Activated CD8-positive, alpha-beta T cell treated with anti-CD3 and anti-CD28 coated beads for 36 hours (primary cell): ENCODE measurements around the gene PAK1. TPM values are rescaled to one million over a fixed set of nuclear protein-coding genes. Genes with fewer than 3 reads are reported as not detected.

ENCODE experiments used
- ATAC-seq: fragments of 200-7000 bp; cut with Tn5 transposase; one replicate; pipeline ENCODE4 v1.10.0; 2021; ENCODE audit warnings: mild to moderate bottlenecking, moderate library complexity
- CTCF ChIA-PET: fragments of 350-600 bp; sonication (Branson Sonifier 250); formaldehyde crosslinking; loops from one replicate; lab custom pipeline; 2021; ENCODE audit warnings: antibody characterized with exemption; lab: Charles Lee
- POLR2A ChIA-PET: fragments of 350-600 bp; sonication (Branson Sonifier 250); formaldehyde crosslinking; loops from one replicate; lab custom pipeline; 2021; ENCODE audit warnings: antibody characterized with exemption; lab: Charles Lee
- DNase-seq: peaks from one replicate; pipeline ENCODE4 v3.0.0-alpha.2; 2020
- H3K27ac Mint-ChIP-seq: one replicate; pipeline ENCODE4 v1.8.0; 2021; ENCODE audit warnings: mild to moderate bottlenecking, mixed read lengths
- H3K27me3 Mint-ChIP-seq: one replicate; pipeline ENCODE4 v1.8.0; 2021; ENCODE audit warnings: mixed read lengths
- H3K36me3 Mint-ChIP-seq: one replicate; pipeline ENCODE4 v1.8.0; 2021; ENCODE audit warnings: low read depth, mixed read lengths
- H3K4me1 Mint-ChIP-seq: one replicate; pipeline ENCODE4 v1.8.0; 2021; ENCODE audit warnings: low read depth, mixed read lengths
- H3K4me3 Mint-ChIP-seq: one replicate; pipeline ENCODE4 v1.8.0; 2021; ENCODE audit warnings: mild to moderate bottlenecking, moderate library complexity, mixed read lengths
- H3K9me3 Mint-ChIP-seq: one replicate; pipeline ENCODE4 v1.8.0; 2021; ENCODE audit warnings: mixed read lengths
- CTCF ChIP-seq: fragments of 200-600 bp; IDR thresholded peaks from one replicate; pipeline ENCODE4 v1.8.0; 2022; ENCODE audit warnings: antibody characterized with exemption, mild to moderate bottlenecking
- intact Hi-C: fragments of 100-400 bp; cut with micrococcal nuclease; formaldehyde crosslinking; loops from one replicate; pipeline ENCODE4 v1.10.0; 2022
- total RNA-seq, 2 experiments: library from RNA; stranded (reverse); gene quantifications; one replicate each; pipeline ENCODE4 v1.2.3, GENCODE V29; 2021

The PAK1 gene
- total RNA-seq, 2 experiments from 2014 or later: 43.8 to 49.9 TPM

GRCh38 chr11:77320351-77320750, 153.5 kb downstream of the PAK1 start:
- Mint-ChIP-seq H3K27me3 (no peaks in the 10 kb centered on the region), H3K36me3 (peaks cover 8% of the 10 kb centered on the region), H3K27ac (no peak overlapping the region), H3K9me3 (no peaks in the 10 kb centered on the region), H3K4me1 (peaks cover 7% of the 10 kb centered on the region), H3K4me3 (no peak overlapping the region)
- no peak for DNase-seq
- intact Hi-C loops: no loop called here
- ChIA-PET POLR2A (no interaction called here), CTCF (no interaction called here)
- no peak for TF ChIP-seq CTCF
- ATAC-seq: no peak

GRCh38 chr11:77318600-77318999, 155.3 kb downstream of the PAK1 start:
- H3K27me3 Mint-ChIP-seq: no peaks in the 10 kb centered on the region
- ATAC-seq (no peak), DNase-seq (no peak)
- no peak overlapping the region for H3K27ac Mint-ChIP-seq
- ChIA-PET POLR2A (no interaction called here), CTCF (interaction anchor here (0.7 kb wide), 1 partner anchor 80 kb away, joined by 3 read pairs; no protein-coding TSS in a partner anchor)
- no peak for TF ChIP-seq CTCF
- H3K4me1 Mint-ChIP-seq: no peaks in the 10 kb centered on the region
- H3K36me3 Mint-ChIP-seq: peaks cover 8% of the 10 kb centered on the region
- no peaks in the 10 kb centered on the region for H3K9me3 Mint-ChIP-seq
- intact Hi-C loops: no loop called here
- H3K4me3 Mint-ChIP-seq: no peak overlapping the region

GRCh38 chr11:77316733-77317342, 157.1 kb downstream of the PAK1 start:
- ChIA-PET CTCF (interaction anchor here (1.3 kb wide), 1 partner anchor 231 kb away, joined by 4 read pairs; no protein-coding TSS in a partner anchor), POLR2A (interaction anchor here (0.7 kb wide), 1 partner anchor 277 kb away, joined by 3 read pairs; no protein-coding TSS in a partner anchor)
- no peak overlapping the region for H3K27ac Mint-ChIP-seq
- H3K36me3 Mint-ChIP-seq: no peaks in the 10 kb centered on the region
- H3K4me3 Mint-ChIP-seq: no peak overlapping the region
- no peaks in the 10 kb centered on the region for H3K4me1 Mint-ChIP-seq
- H3K27me3 Mint-ChIP-seq: no peaks in the 10 kb centered on the region
- ATAC-seq (no peak), DNase-seq (no peak)
- intact Hi-C loops: no loop called here
- no peaks in the 10 kb centered on the region for H3K9me3 Mint-ChIP-seq
- no peak for TF ChIP-seq CTCF

- H3K4me1 Mint-ChIP-seq: peaks cover 11% of the 10 kb centered on the region
- H3K4me3 Mint-ChIP-seq: no peak overlapping the region
- no peaks in the 10 kb centered on the region for H3K9me3 Mint-ChIP-seq
- ChIA-PET POLR2A (no interaction called here), CTCF (no interaction called here)
- H3K27ac Mint-ChIP-seq: no peak overlapping the region
- ATAC-seq: no peak
- H3K27me3 Mint-ChIP-seq: no peaks in the 10 kb centered on the region
- TF ChIP-seq CTCF: no peak
- no peaks in the 10 kb centered on the region for H3K36me3 Mint-ChIP-seq
- intact Hi-C loops: no loop called here
- no peak for DNase-seq
Observed at GRCh38 chr11:77312107-77312506, 161.8 kb downstream of the PAK1 start.

- H3K27ac Mint-ChIP-seq: no peak overlapping the region
- ChIA-PET CTCF (interaction anchor here (0.9 kb wide), 1 partner anchor 117 kb away, joined by 3 read pairs; no protein-coding TSS in a partner anchor), POLR2A (no interaction called here)
- H3K27me3 Mint-ChIP-seq: no peaks in the 10 kb centered on the region
- ATAC-seq (no peak), DNase-seq (no peak)
- no peaks in the 10 kb centered on the region for H3K9me3 Mint-ChIP-seq
- intact Hi-C loops: no loop called here
- H3K4me1 Mint-ChIP-seq: peaks cover 11% of the 10 kb centered on the region
- TF ChIP-seq CTCF: no peak
- no peaks in the 10 kb centered on the region for H3K36me3 Mint-ChIP-seq
- H3K4me3 Mint-ChIP-seq: no peak overlapping the region
Observed at GRCh38 chr11:77311701-77312100, 162.2 kb downstream of the PAK1 start.
